Ovary (tissue), 9 donors: ENCODE measurements around the gene PGGHG. TPM values are rescaled to one million over a fixed set of nuclear protein-coding genes. Genes with fewer than 3 reads are reported as not detected.

Source experiments
- DNase-seq, 5 donors: peaks; one replicate each; pipeline ENCODE4 v3.0.0-alpha.2; 2019 to 2020
- H3K27ac ChIP-seq, 2 donors: fragments of 200-600 bp; one replicate each; pipeline versions ENCODE4 v1.5.1 to v1.8.0; 2019 to 2022
- H3K27me3 ChIP-seq: fragments of 200-600 bp; one replicate; pipeline ENCODE4 v1.8.0; 2022
- H3K36me3 ChIP-seq: fragments of 200-600 bp; sonication (generic); one replicate; pipeline ENCODE4 v1.5.1; 2019
- H3K4me1 ChIP-seq: one replicate; pipeline ENCODE4 v1.8.1; 2013; ENCODE audit warnings: mild to moderate bottlenecking, moderate library complexity; ENCODE audit not compliant: insufficient read depth
- H3K4me3 ChIP-seq: fragments of 200-600 bp; sonication (generic); one replicate; pipeline ENCODE4 v1.5.1; 2017
- H3K9me3 ChIP-seq, 2 donors: fragments of 200-600 bp in 1 of 2; sonication (generic) in 1 of 2; one replicate each; pipeline versions ENCODE4 v1.5.1 to v1.8.1; 2013 to 2019; ENCODE audit warnings: mild to moderate bottlenecking in 1 of 2, moderate library complexity in 1 of 2
- EP300 ChIP-seq: sonication (generic); formaldehyde crosslinking; IDR thresholded peaks from one replicate; pipeline ENCODE4 v1.6.1; 2017; ENCODE audit warnings: antibody characterized with exemption
- POLR2A ChIP-seq: fragments of 450-650 bp; IDR thresholded peaks from one replicate; pipeline ENCODE4 v1.6.1; 2017; ENCODE audit warnings: antibody characterized with exemption, mild to moderate bottlenecking, moderate library complexity
- WGBS, 3 donors: extraction: QIAGEN DNeasy Blood & Tissue Kit in 1 of 3; methylation state at CpG; one replicate each; pipeline versions ENCODE4 v1.1.5 to v1.1.7; 2013 to 2017; 5-methylcytosine and 5-hydroxymethylcytosine counted together
- intact Hi-C, 4 donors: fragments of 100-400 bp; cut with DNase I; formaldehyde crosslinking; loops; one replicate each; pipeline versions ENCODE4 v1.11.0 to v1.15.1; 2022 to 2023
- polyA plus RNA-seq, 2 donors: library from polyadenylated mRNA; stranded (reverse); fragments of 200-250 nt in 1 of 2; fragments of 350-450 nt in 1 of 2; fragmentation: Illumina TruSeq in 1 of 2; extraction: RNeasy Lipid Tissue Mini Kit (QIAGEN cat#74804) in 1 of 2; gene quantifications; one replicate each; pipeline ENCODE4 v1.2.3, GENCODE V29; 2013 to 2014
- total RNA-seq, 7 donors: library from RNA; depleted of rRNA in 2 of 7; stranded (reverse); fragments of >200 nt in 2 of 7; fragmentation: NEBNext Ultra II Directional in 3 of 7; extraction: Animal tissue kit (Norgen Biotek cat#: 25700) in 3 of 7; gene quantifications; one replicate each; pipeline versions ENCODE4 v1.1.0 to v1.2.4, GENCODE V29; 2016 to 2023
- TF ChIP-seq, protein P1 (sequence below), 3 donors: fragments of 450-650 bp in 2 of 3; fragments of 200-600 bp in 1 of 3; IDR thresholded peaks; one replicate each; pipeline versions ENCODE4 v1.5.1 to v1.8.0; 2016 to 2022; ENCODE audit warnings: antibody characterized with exemption in 3 of 3, mild to moderate bottlenecking in 1 of 3
- donor health status: DM: no; HTN: no; CAD: no; lungs with moderate emphysema.
- donor health status: DM: no; HTN: no; CAD: no.
- donor health status: Bipolar disorder and iron deficiency.
- donor health status: DM: yes; HTN: yes; CAD: no.
- donor health status: DM: no; HTN: no; CAD: no.
- donor health status: DM: yes; HTN: yes; CAD: no.

PGGHG gene
- total and polyA plus RNA-seq, 9 donors = 0.25 to 21.3 (median 9.3) TPM

DNA sequence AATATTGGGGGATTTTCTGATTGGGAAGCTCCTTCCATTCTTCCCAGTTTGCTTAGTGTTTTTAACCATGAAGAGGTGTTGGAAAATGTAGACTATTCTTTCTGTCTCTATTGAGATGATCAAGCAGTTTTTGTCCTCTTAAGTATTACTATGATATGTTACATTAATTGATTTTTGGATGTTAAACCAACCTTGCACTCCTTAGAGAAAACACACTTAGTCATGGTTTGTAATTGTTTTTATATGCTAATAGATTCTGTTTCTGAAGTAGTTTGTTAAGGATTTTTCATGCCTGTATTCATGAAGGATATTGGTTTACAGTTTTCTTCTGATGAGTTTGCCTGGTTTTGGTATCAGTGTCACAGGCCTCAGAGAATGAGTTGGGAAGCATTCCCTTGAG lies 12.7 kb upstream of the PGGHG start:
- Histone ChIP-seq H3K9me3 (no peaks in the 10 kb centered on the region), H3K36me3 (no peaks in the 10 kb centered on the region), H3K27ac (no peak overlapping the region), H3K27me3 (peaks cover 5% of the 10 kb centered on the region), H3K4me3 (no peak overlapping the region), H3K4me1 (peaks cover 3% of the 10 kb centered on the region)
- TF ChIP-seq EP300 (no peak), POLR2A (no peak)
- TF ChIP-seq, protein P1, sequence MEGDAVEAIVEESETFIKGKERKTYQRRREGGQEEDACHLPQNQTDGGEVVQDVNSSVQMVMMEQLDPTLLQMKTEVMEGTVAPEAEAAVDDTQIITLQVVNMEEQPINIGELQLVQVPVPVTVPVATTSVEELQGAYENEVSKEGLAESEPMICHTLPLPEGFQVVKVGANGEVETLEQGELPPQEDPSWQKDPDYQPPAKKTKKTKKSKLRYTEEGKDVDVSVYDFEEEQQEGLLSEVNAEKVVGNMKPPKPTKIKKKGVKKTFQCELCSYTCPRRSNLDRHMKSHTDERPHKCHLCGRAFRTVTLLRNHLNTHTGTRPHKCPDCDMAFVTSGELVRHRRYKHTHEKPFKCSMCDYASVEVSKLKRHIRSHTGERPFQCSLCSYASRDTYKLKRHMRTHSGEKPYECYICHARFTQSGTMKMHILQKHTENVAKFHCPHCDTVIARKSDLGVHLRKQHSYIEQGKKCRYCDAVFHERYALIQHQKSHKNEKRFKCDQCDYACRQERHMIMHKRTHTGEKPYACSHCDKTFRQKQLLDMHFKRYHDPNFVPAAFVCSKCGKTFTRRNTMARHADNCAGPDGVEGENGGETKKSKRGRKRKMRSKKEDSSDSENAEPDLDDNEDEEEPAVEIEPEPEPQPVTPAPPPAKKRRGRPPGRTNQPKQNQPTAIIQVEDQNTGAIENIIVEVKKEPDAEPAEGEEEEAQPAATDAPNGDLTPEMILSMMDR (IDR thresholded peaks at IDR 0.05) = no peak
- intact Hi-C loops = no loop called here
- no peak for DNase-seq

DNA sequence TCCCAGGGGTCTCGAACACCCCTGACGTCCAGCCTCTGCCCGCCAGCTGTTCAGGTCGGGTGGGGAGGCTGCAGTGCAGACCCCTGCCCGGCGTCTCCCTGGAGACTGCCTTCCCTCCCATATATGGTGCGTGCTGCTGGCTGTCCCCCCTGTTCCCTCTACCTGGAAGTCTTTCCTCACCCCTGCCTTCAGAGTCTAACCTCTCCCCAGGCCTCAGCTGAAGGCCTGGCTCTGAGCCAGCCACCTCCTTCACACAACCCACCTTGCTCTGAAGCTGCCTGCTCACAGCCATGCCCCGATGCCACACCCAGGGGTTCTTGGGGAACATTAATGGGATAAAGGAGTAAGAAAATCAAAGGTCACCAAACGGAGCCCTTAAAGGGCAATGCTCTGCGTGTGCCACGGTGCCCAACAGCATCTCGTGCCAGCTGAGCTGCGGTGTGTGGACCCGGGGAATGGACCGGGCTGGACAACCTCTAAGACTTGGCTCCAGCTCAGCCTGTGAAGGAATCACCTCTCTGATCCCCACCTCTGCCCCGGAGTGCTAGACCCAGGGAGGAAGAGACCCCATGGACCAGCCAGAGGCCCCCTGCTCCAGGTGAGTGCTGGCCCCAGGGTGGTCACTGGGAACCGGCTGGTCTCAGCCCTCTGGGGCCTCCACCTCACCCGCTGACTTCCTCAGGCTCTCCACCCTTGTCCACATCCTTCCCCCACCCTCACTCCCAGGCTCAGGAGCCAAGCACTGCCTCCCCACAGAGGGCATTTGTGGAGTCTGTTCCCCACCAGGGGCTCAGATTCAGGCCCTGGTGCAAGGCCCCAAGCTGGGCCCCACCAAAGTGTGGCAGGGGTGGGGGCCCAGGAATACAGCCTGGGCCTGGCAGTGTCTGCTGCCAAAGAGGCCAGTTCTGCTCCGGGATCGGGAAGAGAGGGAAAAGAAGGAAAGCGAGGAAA lies 10.7 kb upstream of the PGGHG start, which contains the start of gene NLRP6:
Gene NLRP6, plus strand, starts transcription at position 407 of the 951 bp plus-strand sequence. Its CDS starts 163 bp downstream, at position 570.
- H3K4me1 ChIP-seq = peaks cover 3% of the 10 kb centered on the region
- intact Hi-C loops = no loop called here
- no peak within 1 kb of the TSS for H3K4me3 ChIP-seq
- peak in 1 of 5 donors; percentile 29 for DNase-seq
- no peaks in the 10 kb centered on the region for H3K36me3 ChIP-seq
- H3K27ac ChIP-seq = no peak within 1 kb of the TSS
- no peaks in the 10 kb centered on the region for H3K9me3 ChIP-seq
- peaks cover 5% of the 10 kb centered on the region for H3K27me3 ChIP-seq
- WGBS, 3 donors = 71 to 73% (median 72%) methylated on average over 21 of the region's 21 CpGs
- no peak for TF ChIP-seq POLR2A
- TF ChIP-seq EP300 = no peak
- TF ChIP-seq, protein P1 (IDR thresholded peaks at IDR 0.05) = no peak

DNA sequence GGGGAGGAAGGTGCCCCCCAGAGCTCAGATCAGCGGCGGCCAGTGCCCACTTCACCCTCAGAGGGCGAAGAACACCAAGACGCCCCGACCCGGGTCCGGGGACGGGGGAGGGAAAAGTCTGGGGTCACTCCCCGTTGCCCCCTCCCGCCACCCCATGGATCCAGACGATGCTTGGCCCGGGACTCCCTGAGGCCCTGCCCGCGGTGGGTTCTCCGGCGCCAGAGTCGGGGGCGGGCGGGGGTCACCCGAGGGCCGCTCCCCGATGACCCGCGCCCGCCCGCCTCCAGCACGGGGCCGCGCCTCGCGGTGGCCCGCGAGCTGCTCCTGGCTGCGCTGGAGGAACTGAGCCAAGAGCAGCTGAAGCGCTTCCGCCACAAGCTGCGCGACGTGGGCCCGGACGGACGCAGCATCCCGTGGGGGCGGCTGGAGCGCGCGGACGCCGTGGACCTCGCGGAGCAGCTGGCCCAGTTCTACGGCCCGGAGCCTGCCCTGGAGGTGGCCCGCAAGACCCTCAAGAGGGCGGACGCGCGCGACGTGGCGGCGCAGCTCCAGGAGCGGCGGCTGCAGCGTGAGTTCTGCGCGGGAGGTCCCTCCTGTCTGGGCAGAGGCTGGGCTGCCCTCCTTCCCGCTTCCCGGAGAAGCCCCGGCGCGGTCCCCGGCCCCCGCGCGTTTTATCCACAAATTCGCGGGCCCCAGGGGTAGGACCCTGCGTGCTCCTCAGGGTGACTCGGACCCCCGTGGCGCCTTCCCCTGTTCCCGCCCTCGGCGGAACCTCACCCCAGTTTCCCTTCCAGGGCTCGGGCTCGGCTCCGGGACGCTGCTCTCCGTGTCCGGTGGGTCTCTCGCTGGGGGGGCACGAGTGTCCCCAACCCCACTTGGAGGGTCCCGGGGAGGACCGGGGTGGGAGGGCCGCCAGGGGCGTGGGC lies 9.6 kb upstream of the PGGHG start:
- WGBS, 3 donors = 8 to 16% (median 9%) methylated on average over 53 to 97 of the region's 97 CpGs
- no peaks in the 10 kb centered on the region for H3K9me3 ChIP-seq
- DNase-seq = peak in 1 of 5 donors; percentile 35
- intact Hi-C loops = no loop called here
- H3K27ac ChIP-seq = no peak overlapping the region
- H3K4me3 ChIP-seq = no peak overlapping the region
- TF ChIP-seq EP300 = no peak
- TF ChIP-seq, protein P1 (IDR thresholded peaks at IDR 0.05) = no peak
- no peak for TF ChIP-seq POLR2A
- no peaks in the 10 kb centered on the region for H3K36me3 ChIP-seq
- H3K27me3 ChIP-seq = peaks cover 5% of the 10 kb centered on the region
- H3K4me1 ChIP-seq = peaks cover 3% of the 10 kb centered on the region

DNA sequence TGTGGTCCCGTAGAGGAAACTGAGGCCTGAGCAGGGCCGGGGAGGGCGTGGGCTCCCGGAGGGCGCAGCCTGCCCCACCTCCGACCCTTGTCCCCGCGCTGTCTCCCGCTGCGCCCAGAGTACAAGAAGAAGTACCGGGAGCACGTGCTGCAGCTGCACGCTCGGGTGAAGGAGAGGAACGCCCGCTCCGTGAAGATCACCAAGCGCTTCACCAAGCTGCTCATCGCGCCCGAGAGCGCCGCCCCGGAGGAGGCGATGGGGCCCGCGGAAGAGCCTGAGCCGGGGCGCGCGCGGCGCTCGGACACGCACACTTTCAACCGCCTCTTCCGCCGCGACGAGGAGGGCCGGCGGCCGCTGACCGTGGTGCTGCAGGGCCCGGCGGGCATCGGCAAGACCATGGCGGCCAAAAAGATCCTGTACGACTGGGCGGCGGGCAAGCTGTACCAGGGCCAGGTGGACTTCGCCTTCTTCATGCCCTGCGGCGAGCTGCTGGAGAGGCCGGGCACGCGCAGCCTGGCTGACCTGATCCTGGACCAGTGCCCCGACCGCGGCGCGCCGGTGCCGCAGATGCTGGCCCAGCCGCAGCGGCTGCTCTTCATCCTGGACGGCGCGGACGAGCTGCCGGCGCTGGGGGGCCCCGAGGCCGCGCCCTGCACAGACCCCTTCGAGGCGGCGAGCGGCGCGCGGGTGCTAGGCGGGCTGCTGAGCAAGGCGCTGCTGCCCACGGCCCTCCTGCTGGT lies 8.8 kb upstream of the PGGHG start:
- H3K4me3 ChIP-seq = no peak overlapping the region
- H3K27ac ChIP-seq = no peak overlapping the region
- 2 to 3% (median 3%) methylated on average over 72 to 85 of the region's 85 CpGs for WGBS, 3 donors
- peaks cover 3% of the 10 kb centered on the region for H3K4me1 ChIP-seq
- no peaks in the 10 kb centered on the region for H3K9me3 ChIP-seq
- peak in 2 of 5 donors; percentile 11 to 42 for DNase-seq
- H3K36me3 ChIP-seq = no peaks in the 10 kb centered on the region
- TF ChIP-seq POLR2A (no peak), EP300 (no peak)
- TF ChIP-seq, protein P1 (IDR thresholded peaks at IDR 0.05) = no peak
- H3K27me3 ChIP-seq = peaks cover 5% of the 10 kb centered on the region
- intact Hi-C loops = loop anchor here in 1 of 4 donors (5.0 kb wide), 1 partner anchor 33 kb away; no protein-coding TSS in a partner anchor
